ENCODE measurements around the gene FHIT. TPM values are rescaled to one million over a fixed set of nuclear protein-coding genes. Genes with fewer than 3 reads are reported as not detected.

The FHIT gene
- total RNA-seq, 4 donors from 2014 or later, result 7.5 to 20.1 (median 13.5) TPM

DNA sequence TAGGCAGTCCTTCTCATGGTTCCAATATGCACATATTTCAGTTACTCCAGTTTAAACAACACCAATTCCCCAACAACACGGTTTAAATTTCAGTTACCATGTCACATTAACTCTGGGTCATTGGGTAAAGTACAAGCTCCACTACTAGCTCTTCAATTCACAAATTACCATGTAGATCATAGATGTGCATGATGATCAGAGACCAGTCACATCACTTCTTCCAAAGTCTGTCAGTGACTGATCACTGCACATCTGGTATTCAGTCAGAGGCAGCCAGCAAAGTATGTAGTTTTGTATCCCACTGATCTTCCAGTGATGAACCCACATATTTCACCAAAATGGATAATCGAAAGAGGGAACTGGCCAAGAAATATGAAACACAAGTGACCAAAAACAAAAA lies 1223.0 kb downstream of the FHIT start:
- H3K27me3 ChIP-seq, result no peaks in the 10 kb centered on the region
- in situ Hi-C loops (cut with MboI; ENCODE audit: low pct_ligation_motif_present in 1 of 4, low pct_unique_long_range_greater_than_20kb in 1 of 4, low sequenced_read_pairs in 3 of 4), result no loop called here

GRCh38 chr3:60027335-60027734 lies 1223.9 kb downstream of the FHIT start:
- no peaks in the 10 kb centered on the region for H3K9me3 ChIP-seq
- no peak overlapping the region for H3K27ac ChIP-seq
- no peaks in the 10 kb centered on the region for H3K4me1 ChIP-seq
- no peak for DNase-seq
- no peaks in the 10 kb centered on the region for H3K36me3 ChIP-seq
- no peaks in the 10 kb centered on the region for H3K27me3 ChIP-seq
- intact Hi-C loops (cut with DNase I; ENCODE audit: low total_unique reads) (no loop called here), in situ Hi-C loops (cut with MboI; ENCODE audit: low pct_ligation_motif_present in 1 of 4, low pct_unique_long_range_greater_than_20kb in 1 of 4, low sequenced_read_pairs in 3 of 4) (no loop called here)
- no peak overlapping the region for H3K4me3 ChIP-seq
- TF ChIP-seq, protein P1, sequence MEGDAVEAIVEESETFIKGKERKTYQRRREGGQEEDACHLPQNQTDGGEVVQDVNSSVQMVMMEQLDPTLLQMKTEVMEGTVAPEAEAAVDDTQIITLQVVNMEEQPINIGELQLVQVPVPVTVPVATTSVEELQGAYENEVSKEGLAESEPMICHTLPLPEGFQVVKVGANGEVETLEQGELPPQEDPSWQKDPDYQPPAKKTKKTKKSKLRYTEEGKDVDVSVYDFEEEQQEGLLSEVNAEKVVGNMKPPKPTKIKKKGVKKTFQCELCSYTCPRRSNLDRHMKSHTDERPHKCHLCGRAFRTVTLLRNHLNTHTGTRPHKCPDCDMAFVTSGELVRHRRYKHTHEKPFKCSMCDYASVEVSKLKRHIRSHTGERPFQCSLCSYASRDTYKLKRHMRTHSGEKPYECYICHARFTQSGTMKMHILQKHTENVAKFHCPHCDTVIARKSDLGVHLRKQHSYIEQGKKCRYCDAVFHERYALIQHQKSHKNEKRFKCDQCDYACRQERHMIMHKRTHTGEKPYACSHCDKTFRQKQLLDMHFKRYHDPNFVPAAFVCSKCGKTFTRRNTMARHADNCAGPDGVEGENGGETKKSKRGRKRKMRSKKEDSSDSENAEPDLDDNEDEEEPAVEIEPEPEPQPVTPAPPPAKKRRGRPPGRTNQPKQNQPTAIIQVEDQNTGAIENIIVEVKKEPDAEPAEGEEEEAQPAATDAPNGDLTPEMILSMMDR (IDR thresholded peaks at IDR 0.05), result no peak
- TF ChIP-seq EP300 (IDR thresholded peaks at IDR 0.05; ENCODE audit: low read depth) (no peak), POLR2A (IDR thresholded peaks at IDR 0.05) (no peak), POLR2AphosphoS5 (IDR thresholded peaks at IDR 0.05) (no peak)
- 87 to 93% methylated on average over 7 of the region's 7 CpGs for WGBS, 2 donors (ENCODE audit: low coverage in 1 of 2)

More for the DNA sequence above, 1223.0 kb downstream of the FHIT start:
- 70 to 91% methylated on average over 2 of the region's 2 CpGs for WGBS, 2 donors (ENCODE audit: low coverage in 1 of 2)
- no peaks in the 10 kb centered on the region for H3K9me3 ChIP-seq
- no peaks in the 10 kb centered on the region for H3K4me1 ChIP-seq
- TF ChIP-seq, protein P1 (IDR thresholded peaks at IDR 0.05), result no peak
- TF ChIP-seq EP300 (IDR thresholded peaks at IDR 0.05; ENCODE audit: low read depth), result no peak
- no peak for TF ChIP-seq POLR2AphosphoS5 (IDR thresholded peaks at IDR 0.05)
- TF ChIP-seq POLR2A (IDR thresholded peaks at IDR 0.05), result no peak
- no peak overlapping the region for H3K4me3 ChIP-seq
- DNase-seq, result no peak
- intact Hi-C loops (cut with DNase I; ENCODE audit: low total_unique reads), result no loop called here
- no peaks in the 10 kb centered on the region for H3K36me3 ChIP-seq
- H3K27ac ChIP-seq, result no peak overlapping the region

DNA sequence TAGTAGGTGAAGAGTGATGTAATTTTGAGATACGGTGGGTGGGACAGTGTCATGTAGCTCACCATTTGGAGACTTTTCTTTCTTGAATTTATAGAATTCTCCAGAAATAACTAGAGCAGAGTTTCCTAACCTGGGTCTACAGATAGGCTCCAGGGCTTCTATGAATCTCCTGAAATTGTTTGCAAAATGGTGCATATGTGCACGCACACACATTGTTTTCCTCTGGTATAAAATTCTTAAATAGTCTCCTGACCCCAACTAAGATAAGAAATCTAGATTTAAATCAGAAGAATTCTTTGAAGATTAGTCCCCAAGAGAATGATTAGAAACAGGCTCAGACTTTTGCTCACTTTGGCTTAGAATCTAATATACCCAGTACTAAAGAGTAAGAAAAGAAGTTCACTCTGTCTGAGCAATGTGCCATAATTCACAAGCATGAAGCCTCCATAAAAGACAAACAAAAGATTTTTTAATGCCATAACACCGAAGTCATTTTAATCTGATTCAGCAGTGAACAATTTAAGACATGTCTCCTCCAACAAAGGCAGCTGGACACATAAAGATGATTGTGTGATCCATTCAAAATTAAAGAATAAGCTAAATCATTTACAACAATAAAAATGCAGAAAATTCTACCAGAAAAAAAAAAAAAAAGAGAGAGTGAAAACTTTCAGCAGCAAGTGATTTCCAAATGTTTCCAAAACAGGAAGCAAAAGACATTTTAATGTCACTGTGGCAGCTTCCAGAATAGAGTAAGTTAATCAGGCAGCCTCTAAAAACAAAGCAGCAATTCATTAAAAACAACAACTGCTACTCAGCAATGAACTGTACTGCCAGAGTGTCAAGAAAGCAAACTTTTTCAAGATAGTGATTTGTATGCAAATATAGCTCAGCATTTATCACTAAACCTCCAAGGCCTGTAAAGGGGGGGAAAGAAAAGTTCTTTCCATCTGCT lies 1225.9 kb downstream of the FHIT start:
- intact Hi-C loops (cut with DNase I; ENCODE audit: low total_unique reads), result no loop called here
- Histone ChIP-seq H3K27ac (no peak overlapping the region), H3K27me3 (no peaks in the 10 kb centered on the region), H3K4me3 (no peak overlapping the region), H3K36me3 (no peaks in the 10 kb centered on the region), H3K4me1 (no peaks in the 10 kb centered on the region), H3K9me3 (no peaks in the 10 kb centered on the region)
- in situ Hi-C loops (cut with MboI; ENCODE audit: low pct_ligation_motif_present in 1 of 4, low pct_unique_long_range_greater_than_20kb in 1 of 4, low sequenced_read_pairs in 3 of 4), result no loop called here
- TF ChIP-seq, protein P1 (IDR thresholded peaks at IDR 0.05), result no peak
- TF ChIP-seq EP300 (IDR thresholded peaks at IDR 0.05; ENCODE audit: low read depth), result no peak
- no peak for TF ChIP-seq POLR2A (IDR thresholded peaks at IDR 0.05)
- TF ChIP-seq POLR2AphosphoS5 (IDR thresholded peaks at IDR 0.05), result no peak
- WGBS, 2 donors (ENCODE audit: low coverage in 1 of 2), result 62 to 63% methylated on average over 3 of the region's 3 CpGs
- no peak for DNase-seq

GRCh38 chr3:60024400-60024799 lies 1226.9 kb downstream of the FHIT start:
- intact Hi-C loops (cut with DNase I; ENCODE audit: low total_unique reads) (no loop called here), in situ Hi-C loops (cut with MboI; ENCODE audit: low pct_ligation_motif_present in 1 of 4, low pct_unique_long_range_greater_than_20kb in 1 of 4, low sequenced_read_pairs in 3 of 4) (no loop called here)
- Histone ChIP-seq H3K27me3 (no peaks in the 10 kb centered on the region), H3K4me1 (no peaks in the 10 kb centered on the region), H3K36me3 (no peaks in the 10 kb centered on the region), H3K4me3 (no peak overlapping the region), H3K9me3 (no peaks in the 10 kb centered on the region), H3K27ac (no peak overlapping the region)
- TF ChIP-seq, protein P1 (IDR thresholded peaks at IDR 0.05), result no peak
- no peak for TF ChIP-seq EP300 (IDR thresholded peaks at IDR 0.05; ENCODE audit: low read depth)
- no peak for TF ChIP-seq POLR2A (IDR thresholded peaks at IDR 0.05)
- TF ChIP-seq POLR2AphosphoS5 (IDR thresholded peaks at IDR 0.05), result no peak
- DNase-seq, result no peak
- WGBS, 2 donors (ENCODE audit: low coverage in 1 of 2), result 94 to 95% methylated on average over 2 of the region's 2 CpGs

All from transverse colon (tissue), 4 donors.